Gastroesophageal sphincter (tissue), 4 donors: Measurements from ENCODE around the gene UGT1A10. TPM values are rescaled to one million over a fixed set of nuclear protein-coding genes. Genes with fewer than 3 reads are reported as not detected.

Source experiments
- ATAC-seq: fragments of 150-250 bp; one replicate; pipeline ENCODE4 v1.9.1; 2016; ENCODE audit warnings: mild to moderate bottlenecking, moderate library complexity
- H3K27ac ChIP-seq, 4 donors: fragments of 200-600 bp; sonication (generic) in 3 of 4; 1 replicate in 3 of 4; 2 replicates in 1 of 4; pipeline ENCODE4 v1.5.1; 2016 to 2019
- H3K27me3 ChIP-seq: fragments of 200-600 bp; sonication (generic); one replicate; pipeline ENCODE4 v1.5.1; 2019
- H3K36me3 ChIP-seq, 2 donors: fragments of 200-600 bp; sonication (generic); one replicate each; pipeline ENCODE4 v1.5.1; 2019; ENCODE audit warnings: control low read depth in 1 of 2
- H3K4me1 ChIP-seq, 3 donors: fragments of 200-600 bp; sonication (generic); 1 replicate in 2 of 3; 2 replicates in 1 of 3; pipeline ENCODE4 v1.5.1; 2016 to 2019; ENCODE audit warnings: control low read depth in 2 of 3
- H3K4me3 ChIP-seq, 2 donors: fragments of 200-600 bp; sonication (generic); one replicate each; pipeline ENCODE4 v1.5.1; 2019; ENCODE audit warnings: mild to moderate bottlenecking in 1 of 2, moderate library complexity in 1 of 2
- H3K9me3 ChIP-seq, 3 donors: fragments of 200-600 bp; sonication (generic); one replicate each; pipeline ENCODE4 v1.5.1; 2017 to 2019; ENCODE audit warnings: control low read depth in 2 of 3
- EP300 ChIP-seq: sonication (generic); formaldehyde crosslinking; IDR thresholded peaks from one replicate; pipeline ENCODE4 v1.6.1; 2017; ENCODE audit warnings: antibody characterized with exemption, mild to moderate bottlenecking
- POLR2A ChIP-seq, 2 donors: fragments of 450-650 bp; IDR thresholded peaks; one replicate each; pipeline ENCODE4 v1.6.1; 2017; ENCODE audit warnings: antibody characterized with exemption in 2 of 2, mild to moderate bottlenecking in 2 of 2, moderate library complexity in 1 of 2
- POLR2AphosphoS5 ChIP-seq: sonication (generic); formaldehyde crosslinking; IDR thresholded peaks from one replicate; pipeline ENCODE4 v1.6.1; 2017; ENCODE audit warnings: antibody characterized with exemption
- WGBS, 2 donors: methylation state at CpG; one replicate each; pipeline ENCODE4 v1.1.5; 2018; ENCODE audit warnings: low coverage in 1 of 2; 5-methylcytosine and 5-hydroxymethylcytosine counted together
- total RNA-seq, 4 donors: library from RNA; depleted of rRNA; stranded (reverse); fragments of >200 nt; gene quantifications; one replicate each; pipeline ENCODE4 v1.1.0, GENCODE V29; 2016
- TF ChIP-seq, protein P1 (sequence below), 4 experiments: fragments of 200-600 bp in 2 of 4; fragments of 450-650 bp in 2 of 4; sonication (generic) in 1 of 4; IDR thresholded peaks; one replicate each; pipeline ENCODE4 v1.5.1; 2017 to 2019; ENCODE audit warnings: antibody characterized with exemption in 4 of 4, mild to moderate bottlenecking in 2 of 4, moderate library complexity in 2 of 4

The UGT1A10 gene
- total RNA-seq, 4 donors from 2014 or later, result 0.16 to 1.0 TPM; not detected in 2

DNA sequence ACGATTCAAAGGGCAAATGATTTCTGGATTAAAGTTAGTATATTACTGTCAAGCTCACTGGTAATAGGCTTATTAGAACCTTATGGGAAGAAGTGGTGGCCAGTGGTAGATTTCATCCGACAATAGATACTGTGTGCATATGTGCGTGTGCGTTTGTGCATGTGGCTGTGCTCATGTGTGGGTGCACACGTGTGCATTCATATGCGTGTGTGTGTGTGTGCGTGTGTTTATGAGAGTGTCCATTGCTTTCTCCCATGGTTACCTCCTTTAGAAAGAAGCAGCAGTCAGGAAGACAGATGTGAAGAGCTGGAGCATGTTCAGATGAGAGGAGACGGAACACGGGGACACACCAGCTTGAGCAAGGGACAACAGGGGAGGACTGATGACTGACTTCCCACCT is 133.0 kb downstream of the UGT1A10 start:
- Histone ChIP-seq H3K4me3 (no peak overlapping the region), H3K27ac (no peak overlapping the region), H3K27me3 (peaks cover 20% of the 10 kb centered on the region), H3K9me3 (no peaks in the 10 kb centered on the region), H3K4me1 (no peaks in the 10 kb centered on the region), H3K36me3 (no peaks in the 10 kb centered on the region)
- ATAC-seq, result no peak
- no peak for TF ChIP-seq POLR2A (IDR thresholded peaks at IDR 0.05)
- WGBS, 2 donors, result 87 to 91% methylated on average over 9 of the region's 9 CpGs

DNA sequence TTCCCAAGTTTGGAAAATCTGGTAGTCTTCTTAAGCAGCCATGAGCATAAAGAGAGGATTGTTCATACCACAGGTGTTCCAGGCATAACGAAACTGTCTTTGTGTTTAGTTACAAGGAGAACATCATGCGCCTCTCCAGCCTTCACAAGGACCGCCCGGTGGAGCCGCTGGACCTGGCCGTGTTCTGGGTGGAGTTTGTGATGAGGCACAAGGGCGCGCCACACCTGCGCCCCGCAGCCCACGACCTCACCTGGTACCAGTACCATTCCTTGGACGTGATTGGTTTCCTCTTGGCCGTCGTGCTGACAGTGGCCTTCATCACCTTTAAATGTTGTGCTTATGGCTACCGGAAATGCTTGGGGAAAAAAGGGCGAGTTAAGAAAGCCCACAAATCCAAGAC is 135.9 kb downstream of the UGT1A10 start:
- Histone ChIP-seq H3K36me3 (no peaks in the 10 kb centered on the region), H3K4me3 (no peak overlapping the region), H3K4me1 (no peaks in the 10 kb centered on the region), H3K27ac (no peak overlapping the region), H3K27me3 (peaks cover 13% of the 10 kb centered on the region), H3K9me3 (peaks cover 0 to 15% (median 0%) of the 10 kb centered on the region in 3 donors)
- no peak for TF ChIP-seq POLR2AphosphoS5
- TF ChIP-seq, protein P1, sequence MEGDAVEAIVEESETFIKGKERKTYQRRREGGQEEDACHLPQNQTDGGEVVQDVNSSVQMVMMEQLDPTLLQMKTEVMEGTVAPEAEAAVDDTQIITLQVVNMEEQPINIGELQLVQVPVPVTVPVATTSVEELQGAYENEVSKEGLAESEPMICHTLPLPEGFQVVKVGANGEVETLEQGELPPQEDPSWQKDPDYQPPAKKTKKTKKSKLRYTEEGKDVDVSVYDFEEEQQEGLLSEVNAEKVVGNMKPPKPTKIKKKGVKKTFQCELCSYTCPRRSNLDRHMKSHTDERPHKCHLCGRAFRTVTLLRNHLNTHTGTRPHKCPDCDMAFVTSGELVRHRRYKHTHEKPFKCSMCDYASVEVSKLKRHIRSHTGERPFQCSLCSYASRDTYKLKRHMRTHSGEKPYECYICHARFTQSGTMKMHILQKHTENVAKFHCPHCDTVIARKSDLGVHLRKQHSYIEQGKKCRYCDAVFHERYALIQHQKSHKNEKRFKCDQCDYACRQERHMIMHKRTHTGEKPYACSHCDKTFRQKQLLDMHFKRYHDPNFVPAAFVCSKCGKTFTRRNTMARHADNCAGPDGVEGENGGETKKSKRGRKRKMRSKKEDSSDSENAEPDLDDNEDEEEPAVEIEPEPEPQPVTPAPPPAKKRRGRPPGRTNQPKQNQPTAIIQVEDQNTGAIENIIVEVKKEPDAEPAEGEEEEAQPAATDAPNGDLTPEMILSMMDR (IDR thresholded peaks at IDR 0.05), result no peak
- 50 to 69% methylated on average over 1 to 2 of the region's 16 CpGs for WGBS, 2 donors
- no peak for ATAC-seq

DNA sequence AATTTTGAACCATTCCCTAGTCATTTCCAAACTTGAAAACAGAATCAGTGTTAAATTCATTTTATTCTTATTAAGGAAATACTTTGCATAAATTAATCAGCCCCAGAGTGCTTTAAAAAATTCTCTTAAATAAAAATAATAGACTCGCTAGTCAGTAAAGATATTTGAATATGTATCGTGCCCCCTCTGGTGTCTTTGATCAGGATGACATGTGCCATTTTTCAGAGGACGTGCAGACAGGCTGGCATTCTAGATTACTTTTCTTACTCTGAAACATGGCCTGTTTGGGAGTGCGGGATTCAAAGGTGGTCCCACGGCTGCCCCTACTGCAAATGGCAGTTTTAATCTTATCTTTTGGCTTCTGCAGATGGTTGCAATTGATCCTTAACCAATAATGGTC is 136.3 kb downstream of the UGT1A10 start:
- Histone ChIP-seq H3K9me3 (peaks cover 0 to 19% (median 0%) of the 10 kb centered on the region in 3 donors), H3K36me3 (no peaks in the 10 kb centered on the region), H3K27me3 (peaks cover 17% of the 10 kb centered on the region), H3K4me1 (no peaks in the 10 kb centered on the region), H3K27ac (no peak overlapping the region), H3K4me3 (no peak overlapping the region)
- ATAC-seq, result no peak
- TF ChIP-seq EP300, result no peak
- TF ChIP-seq POLR2A (IDR thresholded peaks at IDR 0.05), result no peak
- no peak for TF ChIP-seq POLR2AphosphoS5
- TF ChIP-seq, protein P1 (IDR thresholded peaks at IDR 0.05), result no peak
- 65 to 66% methylated on average over 5 of the region's 5 CpGs for WGBS, 2 donors

DNA sequence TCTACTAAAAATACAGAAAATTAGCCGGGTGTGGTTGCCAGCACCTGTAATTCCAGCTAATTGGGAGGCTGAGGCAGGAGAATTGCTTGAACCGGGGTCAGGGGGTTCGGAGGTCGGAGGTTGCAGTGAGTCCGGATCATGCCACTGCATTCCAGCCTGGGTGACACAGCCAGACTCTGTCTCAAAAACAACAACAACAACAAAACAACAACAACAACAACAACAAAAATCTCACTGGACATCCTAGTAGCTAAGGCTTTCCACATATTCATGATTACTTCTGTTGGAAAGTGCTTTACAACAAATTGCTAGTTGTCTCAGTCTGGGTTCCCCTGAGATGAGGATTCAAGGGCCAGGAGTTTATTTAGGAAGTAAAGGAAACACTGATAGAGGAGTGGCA is 137.6 kb downstream of the UGT1A10 start:
- ATAC-seq, result no peak
- Histone ChIP-seq H3K27me3 (peaks cover 17% of the 10 kb centered on the region), H3K9me3 (peaks cover 0 to 26% (median 0%) of the 10 kb centered on the region in 3 donors), H3K4me3 (no peak overlapping the region), H3K4me1 (no peaks in the 10 kb centered on the region), H3K27ac (no peak overlapping the region), H3K36me3 (no peaks in the 10 kb centered on the region)
- TF ChIP-seq, protein P1 (IDR thresholded peaks at IDR 0.05), result no peak
- 70 to 88% methylated on average over 2 to 5 of the region's 5 CpGs for WGBS, 2 donors

DNA sequence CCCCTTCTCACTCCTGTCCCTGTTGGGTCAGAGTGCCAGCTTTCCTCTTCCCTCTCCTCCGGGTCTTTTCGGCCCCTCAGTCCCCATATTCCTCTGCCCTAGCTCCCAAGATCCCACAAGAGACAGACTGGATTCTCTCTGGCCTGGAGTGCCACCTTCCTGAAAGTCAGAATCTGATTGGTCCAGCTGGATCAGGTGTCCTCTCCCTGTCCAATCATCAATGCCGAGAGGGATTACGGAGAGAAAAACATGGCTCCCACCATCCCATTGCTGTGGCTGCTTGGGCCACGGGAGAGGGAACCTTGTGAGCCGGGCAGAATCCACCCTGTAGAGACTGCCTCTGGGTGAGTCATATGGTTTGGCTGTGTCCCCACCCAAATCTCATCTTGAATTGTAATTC is 139.2 kb downstream of the UGT1A10 start:
- TF ChIP-seq, protein P1 (IDR thresholded peaks at IDR 0.05), result no peak
- no peak for TF ChIP-seq POLR2A (IDR thresholded peaks at IDR 0.05)
- TF ChIP-seq EP300, result no peak
- TF ChIP-seq POLR2AphosphoS5, result no peak
- WGBS, 2 donors, result 100% methylated on average over 1 of the region's 6 CpGs; no CpG with 5 or more reads in 1 of the 2 donors

More for the DNA sequence above, 139.2 kb downstream of the UGT1A10 start:
- Histone ChIP-seq H3K9me3 (peaks cover 0 to 26% (median 0%) of the 10 kb centered on the region in 3 donors), H3K4me3 (no peak overlapping the region), H3K27ac (no peak overlapping the region), H3K4me1 (no peaks in the 10 kb centered on the region), H3K36me3 (no peaks in the 10 kb centered on the region), H3K27me3 (peaks cover 25% of the 10 kb centered on the region)
- ATAC-seq, result no peak
